ENCODE measurements around the gene SLC22A23. TPM values are rescaled to one million over a fixed set of nuclear protein-coding genes. Genes with fewer than 3 reads are reported as not detected.

SLC22A23 gene
- total RNA-seq, 4 donors from 2014 or later = 9.0 to 25.1 (median 13.9) TPM

- TF ChIP-seq CTCF (IDR thresholded peaks at IDR 0.05; ENCODE audit: low read depth) = no peak
These were observed 133.1 kb downstream of the SLC22A23 start for GRCh38 chr6:3323696-3324261.

- TF ChIP-seq CTCF (IDR thresholded peaks at IDR 0.05; ENCODE audit: low read depth) = no peak
These were observed 133.7 kb downstream of the SLC22A23 start for GRCh38 chr6:3323148-3323547.

- no peak for TF ChIP-seq CTCF (IDR thresholded peaks at IDR 0.05; ENCODE audit: low read depth)
These were observed 134.4 kb downstream of the SLC22A23 start for GRCh38 chr6:3322366-3322890.

GRCh38 chr6:3321875-3322274 is 135.0 kb downstream of the SLC22A23 start:
- TF ChIP-seq CTCF (IDR thresholded peaks at IDR 0.05; ENCODE audit: low read depth) = no peak

- TF ChIP-seq CTCF (IDR thresholded peaks at IDR 0.05; ENCODE audit: low read depth) = no peak
These were observed 135.8 kb downstream of the SLC22A23 start for GRCh38 chr6:3321042-3321441.

GRCh38 chr6:3320238-3320811 is 136.5 kb downstream of the SLC22A23 start:
- TF ChIP-seq CTCF (IDR thresholded peaks at IDR 0.05; ENCODE audit: low read depth) = no peak

- TF ChIP-seq CTCF (IDR thresholded peaks at IDR 0.05; ENCODE audit: low read depth) = no peak
These were observed 137.1 kb downstream of the SLC22A23 start for GRCh38 chr6:3319610-3320200.
